Nephron progenitor cell (in vitro differentiated cells): ENCODE results near the gene MYBPC1.

Experiments
- DNase-seq: peaks from one replicate; pipeline ENCODE4 v3.0.0; 2021
- H3K27ac Mint-ChIP-seq: 2 replicates; pipeline ENCODE4 v1.8.0; 2021; ENCODE audit warnings: mild to moderate bottlenecking, moderate library complexity, mixed read lengths
- H3K27me3 Mint-ChIP-seq: 2 replicates; pipeline ENCODE4 v1.8.0; 2021; ENCODE audit warnings: mild to moderate bottlenecking, low read depth, mixed read lengths; ENCODE audit not compliant: poor library complexity
- H3K36me3 Mint-ChIP-seq: 2 replicates; pipeline ENCODE4 v1.8.0; 2021; ENCODE audit warnings: low read depth, mixed read lengths
- H3K4me1 Mint-ChIP-seq: 2 replicates; pipeline ENCODE4 v1.8.0; 2021; ENCODE audit warnings: mixed read lengths
- H3K4me3 Mint-ChIP-seq: 2 replicates; pipeline ENCODE4 v1.8.0; 2021; ENCODE audit warnings: mild to moderate bottlenecking, moderate library complexity, mixed read lengths
- H3K9me3 Mint-ChIP-seq: 2 replicates; pipeline ENCODE4 v1.8.0; 2021; ENCODE audit warnings: mild to moderate bottlenecking, moderate library complexity, mixed read lengths
- CTCF ChIP-seq: fragments of 200-600 bp; sonication (generic); IDR thresholded peaks from 2 replicates; pipeline ENCODE4 v1.5.0; 2021; ENCODE audit warnings: antibody characterized with exemption

MYBPC1 gene

GRCh38 chr12:101697930-101698799 is 103.4 kb downstream of the MYBPC1 start:
- H3K36me3 Mint-ChIP-seq: no peaks in the 10 kb centered on the region
- H3K27ac Mint-ChIP-seq: peak overlapping the region; percentile 91
- peaks cover 49% of the 10 kb centered on the region for H3K4me1 Mint-ChIP-seq

GRCh38 chr12:101698800-101699347 is 104.1 kb downstream of the MYBPC1 start:
- Mint-ChIP-seq H3K4me3 (peak overlapping the region; percentile 93), H3K27ac (no peak overlapping the region), H3K9me3 (peaks cover 4% of the 10 kb centered on the region), H3K36me3 (no peaks in the 10 kb centered on the region), H3K4me1 (peaks cover 53% of the 10 kb centered on the region), H3K27me3 (peaks cover 21% of the 10 kb centered on the region)
- TF ChIP-seq CTCF: no peak
- no peak for DNase-seq

More at GRCh38 chr12:101697930-101698799, 103.4 kb downstream of the MYBPC1 start:
- TF ChIP-seq CTCF: no peak
- Mint-ChIP-seq H3K27me3 (peaks cover 21% of the 10 kb centered on the region), H3K9me3 (peaks cover 4% of the 10 kb centered on the region), H3K4me3 (peak overlapping the region; percentile 93)
- DNase-seq: no peak

GRCh38 chr12:101700299-101700820 is 105.6 kb downstream of the MYBPC1 start:
- no peaks in the 10 kb centered on the region for H3K36me3 Mint-ChIP-seq
- no peak overlapping the region for H3K4me3 Mint-ChIP-seq
- H3K27me3 Mint-ChIP-seq: peaks cover 14% of the 10 kb centered on the region
- TF ChIP-seq CTCF: no peak
- no peak for DNase-seq
- peaks cover 53% of the 10 kb centered on the region for H3K4me1 Mint-ChIP-seq
- H3K9me3 Mint-ChIP-seq: no peaks in the 10 kb centered on the region
- H3K27ac Mint-ChIP-seq: no peak overlapping the region

DNA sequence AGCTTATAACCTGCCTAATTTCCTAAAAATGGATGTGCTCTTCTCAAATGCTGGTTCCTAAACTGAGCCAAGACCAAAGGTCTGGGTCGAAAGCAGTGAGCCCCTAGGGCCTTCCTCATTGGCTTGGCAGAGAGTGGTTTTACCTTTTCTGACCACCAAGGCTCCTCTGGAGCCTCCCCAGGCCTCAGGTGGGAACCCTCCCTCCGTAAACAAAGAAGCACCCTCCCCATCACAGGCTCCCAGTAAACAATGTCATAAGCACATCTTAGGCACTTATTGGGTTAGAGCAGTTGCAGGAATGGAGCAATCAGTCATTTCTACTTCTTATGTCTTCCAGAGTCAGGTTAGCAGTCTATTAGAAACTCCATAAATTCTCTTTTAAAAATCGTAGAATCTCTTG is 108.7 kb downstream of the MYBPC1 start:
- H3K4me3 Mint-ChIP-seq: no peak overlapping the region
- H3K4me1 Mint-ChIP-seq: peaks cover 41% of the 10 kb centered on the region
- H3K9me3 Mint-ChIP-seq: no peaks in the 10 kb centered on the region
- H3K27me3 Mint-ChIP-seq: peaks cover under 1% of the 10 kb centered on the region
- DNase-seq: no peak
- H3K27ac Mint-ChIP-seq: no peak overlapping the region
- no peaks in the 10 kb centered on the region for H3K36me3 Mint-ChIP-seq
- no peak for TF ChIP-seq CTCF

GRCh38 chr12:101706403-101706802 is 111.6 kb downstream of the MYBPC1 start:
- H3K36me3 Mint-ChIP-seq: peaks cover 17% of the 10 kb centered on the region
- no peak for TF ChIP-seq CTCF
- H3K9me3 Mint-ChIP-seq: peaks cover 19% of the 10 kb centered on the region
- no peak overlapping the region for H3K27ac Mint-ChIP-seq
- no peak overlapping the region for H3K4me3 Mint-ChIP-seq
- no peaks in the 10 kb centered on the region for H3K27me3 Mint-ChIP-seq
- no peak for DNase-seq
- H3K4me1 Mint-ChIP-seq: peaks cover 19% of the 10 kb centered on the region
